ENCODE measurements around the gene TP53BP2.
"Not testable (repeated sequence)": the region's sequence is repeated elsewhere in the genome, so short reads cannot be mapped to it uniquely, and the experiment has no call there.

TP53BP2 gene

DNA sequence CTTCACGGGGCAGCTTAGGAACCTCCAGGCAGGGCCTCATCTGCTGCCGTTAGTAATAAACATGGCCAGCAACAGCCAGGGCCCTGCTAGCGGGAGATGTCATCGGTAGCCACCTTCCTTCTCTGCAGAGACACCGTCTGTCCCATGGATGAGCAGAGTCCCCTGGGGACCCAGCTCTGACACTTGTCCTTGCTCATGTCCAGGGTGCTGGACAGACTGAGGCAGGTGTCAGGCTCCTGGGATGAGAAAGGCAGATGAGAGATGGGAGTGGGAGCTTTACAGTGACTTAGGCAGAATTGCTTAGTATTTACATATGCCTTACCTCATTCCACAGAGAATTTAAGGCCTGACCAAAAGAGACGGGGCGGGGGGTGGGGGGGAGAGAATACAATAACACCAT is 108.4 kb downstream of the TP53BP2 start:
- no peak overlapping the region for H3K27ac ChIP-seq (ENCODE audit: low read length)
- no peak for TF ChIP-seq EZH2phosphoT487 (IDR thresholded peaks at IDR 0.05; ENCODE audit: low read depth)

DNA sequence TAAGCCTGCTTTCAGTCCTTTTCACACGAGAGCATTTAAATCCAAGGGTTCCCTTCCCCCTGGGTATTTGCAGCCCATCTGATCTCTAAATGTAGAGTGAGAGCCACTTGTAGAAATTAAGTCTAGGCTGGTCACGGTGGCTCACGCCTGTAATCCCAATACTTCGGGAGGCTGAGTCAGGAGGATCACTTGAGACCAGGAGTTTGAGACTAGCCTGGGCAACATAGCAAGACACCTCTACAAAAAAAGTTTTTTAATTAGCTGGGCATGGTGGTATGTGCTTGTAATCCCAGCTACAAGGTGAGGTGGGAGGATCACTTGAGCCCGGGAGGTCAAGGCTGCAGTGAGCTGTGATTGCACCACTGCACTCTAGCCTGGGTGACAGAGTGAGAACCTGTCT is 109.1 kb downstream of the TP53BP2 start:
- H3K9me3 ChIP-seq (ENCODE audit: insufficient read depth, low read length); H3K4me2 ChIP-seq (ENCODE audit: low read length); H3K27ac ChIP-seq (ENCODE audit: low read length); H3K79me2 ChIP-seq (ENCODE audit: low read length); H3K27me3 ChIP-seq (ENCODE audit: low read depth, low read length); H3K4me3 ChIP-seq (ENCODE audit: low read length); H3K36me3 ChIP-seq (replicated peaks; ENCODE audit: low read depth, low read length); H3K4me1 ChIP-seq (ENCODE audit: low read length); H3K9ac ChIP-seq (ENCODE audit: low read length); H2AFZ ChIP-seq (ENCODE audit: low read depth, low read length); H4K20me1 ChIP-seq (ENCODE audit: insufficient read depth, low read length): not testable (repeated sequence)

More for the DNA sequence above, 108.4 kb downstream of the TP53BP2 start:
- H3K9me3 ChIP-seq (ENCODE audit: insufficient read depth, low read length) = no peaks in the 10 kb centered on the region
- H3K4me1 ChIP-seq (ENCODE audit: low read length) = no peaks in the 10 kb centered on the region
- no peak overlapping the region for H3K9ac ChIP-seq (ENCODE audit: low read length)
- H3K36me3 ChIP-seq (replicated peaks; ENCODE audit: low read depth, low read length) = no peaks in the 10 kb centered on the region
- no peaks in the 10 kb centered on the region for H4K20me1 ChIP-seq (ENCODE audit: insufficient read depth, low read length)
- no peaks in the 10 kb centered on the region for H3K79me2 ChIP-seq (ENCODE audit: low read length)
- H3K27me3 ChIP-seq (ENCODE audit: low read depth, low read length) = no peaks in the 10 kb centered on the region
- no peak overlapping the region for H2AFZ ChIP-seq (ENCODE audit: low read depth, low read length)
- no peak overlapping the region for H3K4me3 ChIP-seq (ENCODE audit: low read length)
- H3K4me2 ChIP-seq (ENCODE audit: low read length) = no peak overlapping the region

GRCh38 chr1:223733898-223734852 is 111.6 kb downstream of the TP53BP2 start:
- Histone ChIP-seq H4K20me1 (ENCODE audit: insufficient read depth, low read length) (no peaks in the 10 kb centered on the region), H3K79me2 (ENCODE audit: low read length) (no peaks in the 10 kb centered on the region), H3K9me3 (ENCODE audit: insufficient read depth, low read length) (no peaks in the 10 kb centered on the region), H3K4me2 (ENCODE audit: low read length) (no peak overlapping the region), H3K4me1 (ENCODE audit: low read length) (peaks cover 10% of the 10 kb centered on the region), H3K27ac (ENCODE audit: low read length) (no peak overlapping the region), H3K4me3 (ENCODE audit: low read length) (no peak overlapping the region), H2AFZ (ENCODE audit: low read depth, low read length) (no peak overlapping the region), H3K27me3 (ENCODE audit: low read depth, low read length) (no peaks in the 10 kb centered on the region), H3K9ac (ENCODE audit: low read length) (no peak overlapping the region), H3K36me3 (replicated peaks; ENCODE audit: low read depth, low read length) (no peaks in the 10 kb centered on the region)
- TF ChIP-seq, protein P1, sequence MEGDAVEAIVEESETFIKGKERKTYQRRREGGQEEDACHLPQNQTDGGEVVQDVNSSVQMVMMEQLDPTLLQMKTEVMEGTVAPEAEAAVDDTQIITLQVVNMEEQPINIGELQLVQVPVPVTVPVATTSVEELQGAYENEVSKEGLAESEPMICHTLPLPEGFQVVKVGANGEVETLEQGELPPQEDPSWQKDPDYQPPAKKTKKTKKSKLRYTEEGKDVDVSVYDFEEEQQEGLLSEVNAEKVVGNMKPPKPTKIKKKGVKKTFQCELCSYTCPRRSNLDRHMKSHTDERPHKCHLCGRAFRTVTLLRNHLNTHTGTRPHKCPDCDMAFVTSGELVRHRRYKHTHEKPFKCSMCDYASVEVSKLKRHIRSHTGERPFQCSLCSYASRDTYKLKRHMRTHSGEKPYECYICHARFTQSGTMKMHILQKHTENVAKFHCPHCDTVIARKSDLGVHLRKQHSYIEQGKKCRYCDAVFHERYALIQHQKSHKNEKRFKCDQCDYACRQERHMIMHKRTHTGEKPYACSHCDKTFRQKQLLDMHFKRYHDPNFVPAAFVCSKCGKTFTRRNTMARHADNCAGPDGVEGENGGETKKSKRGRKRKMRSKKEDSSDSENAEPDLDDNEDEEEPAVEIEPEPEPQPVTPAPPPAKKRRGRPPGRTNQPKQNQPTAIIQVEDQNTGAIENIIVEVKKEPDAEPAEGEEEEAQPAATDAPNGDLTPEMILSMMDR (IDR thresholded peaks at IDR 0.05; ENCODE audit: low read depth, low read length) = no peak
- TF ChIP-seq EZH2phosphoT487 (IDR thresholded peaks at IDR 0.05; ENCODE audit: low read depth) = no peak

DNA sequence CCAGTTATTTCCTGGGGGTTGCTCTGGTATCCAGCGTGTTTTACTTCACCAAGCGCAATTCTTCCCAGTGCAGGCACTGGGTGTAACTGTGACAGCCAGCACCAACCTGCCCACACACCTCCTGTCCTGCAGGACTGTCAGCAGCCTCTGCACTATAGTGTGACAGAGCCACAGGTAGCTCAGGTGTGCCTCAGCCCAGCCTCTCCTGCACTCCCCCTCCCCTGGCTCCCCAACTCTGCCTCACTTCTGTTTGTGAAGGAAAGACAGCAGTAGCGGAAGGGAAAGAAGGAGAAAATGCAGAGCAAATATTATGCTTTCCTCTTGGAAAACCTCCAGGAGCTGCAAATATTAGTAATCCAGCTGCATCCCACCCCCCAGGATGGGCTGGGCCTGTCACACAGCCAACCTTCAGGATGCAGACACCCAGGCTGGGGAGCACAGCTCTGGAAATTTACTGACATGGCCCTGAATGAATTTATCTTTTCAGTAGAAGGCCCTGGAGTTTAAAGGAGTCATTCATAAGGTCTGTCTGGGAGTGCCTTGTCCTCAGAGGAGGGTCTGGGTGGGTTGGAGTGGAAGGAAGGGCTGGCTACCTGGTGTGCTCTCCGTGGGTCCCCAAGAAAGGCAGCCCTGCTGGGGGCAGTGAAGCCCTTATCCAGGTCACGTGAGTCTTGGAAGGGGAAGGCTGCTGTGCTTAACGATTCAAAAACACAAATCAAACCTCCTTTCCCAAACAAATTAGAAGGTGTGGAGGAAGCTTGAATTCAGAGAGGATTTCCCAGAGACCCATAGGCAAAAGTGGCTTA is 112.6 kb downstream of the TP53BP2 start:
- H3K9ac ChIP-seq (ENCODE audit: low read length) = no peak overlapping the region
- no peak overlapping the region for H3K4me2 ChIP-seq (ENCODE audit: low read length)
- TF ChIP-seq, protein P1 (IDR thresholded peaks at IDR 0.05; ENCODE audit: low read depth, low read length) = no peak
- TF ChIP-seq EZH2phosphoT487 (IDR thresholded peaks at IDR 0.05; ENCODE audit: low read depth) = no peak
- H4K20me1 ChIP-seq (ENCODE audit: insufficient read depth, low read length) = no peaks in the 10 kb centered on the region
- H2AFZ ChIP-seq (ENCODE audit: low read depth, low read length) = no peak overlapping the region
- no peaks in the 10 kb centered on the region for H3K36me3 ChIP-seq (replicated peaks; ENCODE audit: low read depth, low read length)
- H3K27me3 ChIP-seq (ENCODE audit: low read depth, low read length) = no peaks in the 10 kb centered on the region
- no peaks in the 10 kb centered on the region for H3K9me3 ChIP-seq (ENCODE audit: insufficient read depth, low read length)
- no peaks in the 10 kb centered on the region for H3K79me2 ChIP-seq (ENCODE audit: low read length)
- peaks cover 10% of the 10 kb centered on the region for H3K4me1 ChIP-seq (ENCODE audit: low read length)
- no peak overlapping the region for H3K27ac ChIP-seq (ENCODE audit: low read length)
- no peak overlapping the region for H3K4me3 ChIP-seq (ENCODE audit: low read length)

Data from OCI-LY3 (cell line).